DMS153 treated with DMSO at 0.1 percent for 48 hours (cell line): ENCODE measurements around the gene SNX22.
"Not testable (repeated sequence)": the region's sequence is repeated elsewhere in the genome, so short reads cannot be mapped to it uniquely, and the experiment has no call there.

Source experiments
- DNase-seq: peaks from one replicate; lab custom pipeline; 2025; ENCODE audit not compliant: unreplicated experiment; lab: John Stamatoyannopoulos, UW

Gene SNX22

DNA sequence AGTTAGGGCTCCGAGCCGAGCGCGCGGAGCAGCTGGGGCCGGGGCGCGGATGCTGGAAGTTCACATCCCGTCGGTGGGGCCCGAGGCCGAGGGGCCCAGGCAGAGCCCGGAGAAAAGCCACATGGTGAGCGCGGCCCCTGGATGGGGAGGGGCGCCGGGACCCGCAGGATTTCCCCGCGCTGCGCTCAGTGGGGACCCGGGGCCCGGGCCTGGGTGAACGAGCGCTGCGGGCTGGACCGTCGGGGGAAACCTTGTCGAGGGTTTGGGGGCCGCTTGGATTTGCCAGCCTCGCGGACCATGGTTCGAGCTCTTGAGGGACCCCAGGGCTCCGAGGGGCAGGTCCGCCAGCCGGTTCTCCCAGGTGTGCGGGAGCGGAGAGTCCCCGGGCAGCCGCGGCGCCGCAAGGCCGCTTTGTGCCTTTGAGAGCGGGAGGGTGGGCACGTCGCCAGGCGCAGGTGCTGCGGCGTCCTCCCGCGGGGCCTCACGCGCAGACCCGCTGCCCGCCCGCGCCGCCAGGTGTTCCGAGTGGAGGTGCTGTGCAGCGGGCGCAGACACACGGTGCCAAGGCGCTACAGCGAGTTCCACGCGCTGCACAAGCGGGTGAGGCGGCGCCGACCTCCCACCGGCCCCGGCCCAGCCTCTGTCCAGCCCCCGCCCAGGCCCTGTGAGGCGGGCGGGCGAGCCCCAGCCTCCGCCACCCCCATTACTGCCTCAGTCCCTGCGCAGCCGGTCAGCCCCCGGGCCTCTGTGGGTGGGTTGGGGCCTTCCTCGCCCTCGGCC lies at the start of gene SNX22:
SNX22 (plus strand) TSS at position 5 of the 780 bp plus-strand sequence; CDS start at position 50, 45 bp downstream.
- DNase-seq: no peak

DNA sequence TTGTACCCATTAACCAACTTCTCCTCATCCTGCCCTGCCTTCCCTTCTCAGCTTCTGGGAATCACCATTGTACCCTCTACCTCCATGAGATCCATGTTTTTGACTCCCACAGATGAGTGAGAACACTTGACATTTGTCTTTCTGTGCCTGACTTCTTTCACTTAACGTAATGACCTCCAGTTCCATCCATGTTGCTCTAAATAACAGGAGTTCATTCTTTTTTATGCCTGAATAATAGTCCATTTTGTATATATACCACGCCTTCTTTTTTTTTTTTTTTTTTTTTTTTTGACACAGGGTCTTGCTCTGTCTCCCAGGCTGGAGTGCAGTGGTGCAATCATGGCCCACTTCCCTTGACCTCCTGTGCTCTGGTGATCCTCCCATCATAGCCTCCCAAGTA lies 49.0 kb upstream of the SNX22 start:
- DNase-seq: no peak

DNA sequence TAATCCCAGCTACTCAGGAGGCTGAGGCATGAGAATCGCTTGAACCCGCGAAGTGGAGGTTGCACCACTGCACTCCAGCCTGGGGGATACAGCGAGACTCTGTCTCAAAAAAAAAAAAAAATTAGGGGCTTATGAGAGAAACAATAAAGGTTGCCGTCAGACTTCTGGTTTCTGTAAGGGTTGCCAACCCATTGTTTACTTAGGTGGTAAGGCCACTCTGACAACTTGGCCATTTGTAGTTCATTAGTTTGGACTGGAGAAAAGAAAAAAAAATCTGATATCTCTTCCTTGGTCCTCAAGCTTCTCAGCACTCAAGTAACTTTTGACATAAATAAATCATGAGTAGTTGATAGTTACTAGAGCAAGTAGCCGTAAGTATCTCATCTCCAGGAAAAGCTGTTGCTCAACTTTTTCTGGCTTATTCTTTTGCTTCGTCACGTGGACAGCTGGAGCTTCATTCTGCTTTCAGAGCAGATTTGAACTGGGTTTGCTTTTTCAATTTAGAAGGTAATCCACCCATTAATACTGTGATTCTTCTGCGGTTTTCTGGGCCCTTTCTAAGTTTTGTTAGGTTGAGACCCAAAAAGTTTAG lies 46.3 kb upstream of the SNX22 start:
- DNase-seq: no peak

DNA sequence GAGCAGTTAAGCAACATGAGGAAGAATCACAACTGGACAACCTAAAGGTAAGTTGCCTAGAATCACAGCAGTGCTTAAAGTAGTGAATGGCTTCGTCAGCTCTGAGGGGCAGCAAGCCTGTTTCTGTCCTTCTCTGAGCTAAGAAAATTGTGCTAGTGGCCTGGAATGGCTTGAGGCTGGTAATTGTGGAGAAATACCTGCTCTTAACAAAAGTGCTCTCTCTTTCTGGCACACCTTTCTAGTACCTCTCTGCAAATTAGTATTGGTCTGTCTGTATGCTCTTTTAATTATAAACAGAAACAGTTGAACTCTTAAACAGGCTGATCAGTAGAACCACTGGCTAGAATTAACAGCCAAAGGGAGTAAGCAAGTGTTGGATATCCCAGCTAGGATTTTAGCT lies 44.2 kb upstream of the SNX22 start:
- no peak for DNase-seq

DNA sequence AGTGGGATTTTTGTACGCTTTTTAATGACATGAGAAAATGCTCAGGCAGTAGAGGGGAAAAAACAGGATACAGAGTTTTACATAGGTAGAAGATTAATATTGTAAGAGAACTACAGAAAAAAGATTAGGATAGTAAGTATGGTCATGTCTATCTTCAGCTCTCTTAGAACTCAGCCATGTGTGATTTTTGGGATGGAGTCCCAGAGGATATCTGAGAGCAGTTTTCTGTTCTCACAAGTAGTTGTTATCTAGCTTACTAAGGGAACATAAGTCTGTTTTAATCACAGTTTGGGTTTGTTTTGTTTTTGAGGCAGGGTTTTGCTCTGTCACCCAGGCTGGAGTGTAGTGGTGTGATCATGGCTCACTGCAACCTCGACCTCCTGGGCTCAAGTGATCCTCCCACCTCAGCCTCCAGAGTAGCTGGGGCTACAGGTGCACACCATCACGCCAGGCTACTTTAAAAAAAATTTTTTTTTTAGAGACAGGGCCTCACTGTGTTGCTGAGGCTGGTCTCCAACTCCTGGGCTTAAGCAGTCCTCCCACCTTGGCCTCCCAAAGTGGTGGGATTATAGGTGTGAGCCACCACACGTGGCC lies 41.3 kb upstream of the SNX22 start:
- DNase-seq: not testable (repeated sequence)

DNA sequence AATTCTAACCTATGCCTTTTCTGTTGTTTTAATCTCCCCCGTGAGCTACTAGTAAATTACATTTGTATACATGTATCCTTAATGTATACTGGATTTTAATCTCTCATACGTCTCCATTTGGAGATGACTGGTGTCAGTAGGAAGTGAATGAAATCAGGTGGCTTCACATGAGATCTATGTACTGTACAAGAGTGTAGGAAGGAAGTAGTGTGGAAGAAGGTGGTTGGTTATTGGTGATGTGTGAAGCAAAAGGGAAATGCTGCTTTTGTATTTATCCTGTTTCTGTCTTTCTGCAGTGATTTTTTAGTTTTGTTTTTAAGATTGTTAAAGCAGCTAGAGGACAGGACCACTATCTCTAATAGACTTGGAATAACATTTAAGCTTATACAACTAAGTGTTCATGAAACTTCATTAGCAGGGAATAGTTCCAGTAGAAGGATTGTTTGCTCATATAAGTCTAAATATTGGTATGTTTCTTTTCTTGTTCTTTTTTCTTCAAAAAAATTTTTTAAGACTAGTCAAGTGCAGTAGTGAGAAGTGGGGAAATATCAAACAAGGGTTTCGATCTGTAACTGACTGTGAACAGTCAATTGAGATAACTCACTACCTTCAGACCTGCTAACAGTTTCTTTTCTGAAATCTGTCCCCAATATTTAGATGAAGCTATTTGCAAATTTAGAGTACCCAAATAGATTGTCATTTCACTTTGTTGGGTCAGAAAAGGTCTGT lies 40.4 kb upstream of the SNX22 start:
- DNase-seq: no peak

GRCh38 chr15:64111679-64112050 lies 39.9 kb upstream of the SNX22 start:
- no peak for DNase-seq

- DNase-seq: no peak
Observed at GRCh38 chr15:64112073-64112772, 39.3 kb upstream of the SNX22 start.

DNA sequence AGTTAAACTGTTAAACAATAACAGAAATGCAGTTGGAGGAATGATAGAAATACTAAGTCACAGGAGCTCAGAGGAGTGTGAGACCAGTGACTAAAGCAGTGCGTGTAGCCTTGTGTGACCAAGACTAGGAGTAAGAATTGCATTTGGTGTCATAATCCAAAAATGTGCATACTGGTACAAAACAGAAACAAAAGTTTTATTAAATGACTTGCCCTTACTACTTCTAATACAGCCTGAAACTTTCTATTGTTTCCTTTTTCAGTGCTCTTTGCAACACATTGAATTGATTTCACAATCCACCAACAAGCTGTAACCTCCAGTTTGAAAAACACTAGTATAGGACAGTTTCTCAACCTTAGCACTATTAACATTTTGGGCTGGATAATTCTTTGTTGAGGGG lies 38.6 kb upstream of the SNX22 start:
- DNase-seq: no peak

DNA sequence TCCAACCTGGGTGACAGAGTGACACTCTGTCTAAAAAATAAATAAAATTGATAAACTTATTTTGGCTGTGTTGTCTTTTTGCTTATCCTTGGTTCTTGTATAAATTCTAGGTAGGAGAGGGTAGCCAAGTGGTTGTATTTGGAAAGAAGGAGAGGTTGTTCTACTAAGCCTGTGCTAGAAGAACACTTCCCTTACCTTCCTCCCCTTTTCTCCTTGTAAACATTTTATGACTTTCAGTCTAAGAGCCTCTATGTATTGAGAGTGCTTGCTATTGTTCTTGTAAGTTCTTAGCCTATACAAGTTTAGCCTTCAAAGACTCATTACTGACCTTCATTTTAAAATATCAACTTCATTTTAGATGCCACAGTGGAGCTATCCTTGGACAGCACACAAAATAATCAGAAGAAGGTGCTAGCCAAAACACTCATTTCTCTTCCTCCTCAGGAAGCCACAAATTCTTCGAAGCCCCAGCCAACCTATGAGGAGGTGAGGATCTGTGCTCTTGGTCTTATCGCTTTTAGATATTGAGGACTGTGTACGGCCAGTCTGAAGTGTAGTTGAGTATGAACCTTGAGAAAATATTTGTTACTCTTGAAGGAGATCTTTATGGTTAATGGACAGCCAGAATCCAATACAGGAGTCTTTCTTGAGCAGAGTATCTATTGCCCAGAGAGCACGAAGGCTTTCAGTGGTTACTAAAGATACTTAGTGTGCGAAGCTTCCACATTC lies 33.6 kb upstream of the SNX22 start:
- no peak for DNase-seq

DNA sequence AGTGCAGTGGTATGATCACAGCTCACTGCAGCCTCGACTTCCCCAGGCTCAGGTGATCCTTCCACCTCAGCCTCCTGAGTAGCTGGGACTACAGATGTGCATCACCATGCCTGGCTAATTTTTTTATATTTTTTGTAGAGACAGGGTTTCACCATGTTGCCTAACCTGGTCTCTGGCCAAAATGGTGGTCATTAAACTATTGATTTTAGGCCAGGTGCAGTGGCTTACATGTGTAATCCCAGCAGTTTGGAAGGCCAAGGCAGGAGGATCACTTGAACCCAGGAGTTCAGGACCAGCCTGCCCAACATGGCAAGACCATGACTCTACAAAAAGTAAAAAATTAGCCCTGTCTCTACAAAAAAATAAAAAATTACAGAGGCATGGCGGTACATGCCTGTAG lies 31.2 kb upstream of the SNX22 start:
- DNase-seq: not testable (repeated sequence)

DNA sequence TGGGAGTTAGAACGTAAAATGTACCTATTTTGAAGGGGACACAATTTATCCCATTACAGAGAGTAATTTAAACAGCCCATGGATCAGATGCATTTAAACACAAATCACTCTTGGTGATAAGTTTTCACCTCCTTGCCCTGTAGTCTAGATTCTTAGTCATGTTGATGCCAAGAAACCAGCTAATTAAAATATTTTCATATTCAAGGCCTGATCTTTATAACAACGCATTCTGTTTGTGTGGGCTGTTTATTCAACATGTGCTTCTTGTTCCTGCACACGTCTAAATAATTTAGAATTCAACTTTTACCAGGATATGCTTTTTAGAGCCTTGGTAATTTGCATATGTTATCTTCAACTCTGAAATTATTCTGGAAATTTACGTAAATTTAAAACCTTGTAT lies 29.9 kb upstream of the SNX22 start:
- DNase-seq: no peak

GRCh38 chr15:64122444-64122843 lies 29.1 kb upstream of the SNX22 start:
- DNase-seq: no peak

- DNase-seq: no peak
Observed at GRCh38 chr15:64122936-64123351, 28.6 kb upstream of the SNX22 start.

DNA sequence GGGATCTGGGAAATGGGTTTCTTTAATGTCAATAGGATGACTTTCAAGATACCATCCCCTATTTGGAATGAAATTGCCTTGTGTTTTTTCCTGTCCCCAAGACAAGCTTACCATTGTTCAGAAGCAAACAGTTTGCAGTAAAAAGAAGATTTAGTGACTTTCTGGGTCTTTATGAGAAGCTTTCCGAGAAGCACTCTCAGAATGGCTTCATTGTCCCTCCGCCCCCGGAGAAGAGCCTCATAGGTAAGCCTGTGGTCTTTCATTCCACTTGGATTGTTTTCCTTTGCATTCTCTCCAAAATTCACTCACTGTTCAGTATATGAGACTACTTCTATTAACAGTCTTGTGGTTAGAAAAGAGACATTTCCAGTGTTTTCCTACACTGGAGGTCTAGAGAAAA lies 25.6 kb upstream of the SNX22 start:
- no peak for DNase-seq

DNA sequence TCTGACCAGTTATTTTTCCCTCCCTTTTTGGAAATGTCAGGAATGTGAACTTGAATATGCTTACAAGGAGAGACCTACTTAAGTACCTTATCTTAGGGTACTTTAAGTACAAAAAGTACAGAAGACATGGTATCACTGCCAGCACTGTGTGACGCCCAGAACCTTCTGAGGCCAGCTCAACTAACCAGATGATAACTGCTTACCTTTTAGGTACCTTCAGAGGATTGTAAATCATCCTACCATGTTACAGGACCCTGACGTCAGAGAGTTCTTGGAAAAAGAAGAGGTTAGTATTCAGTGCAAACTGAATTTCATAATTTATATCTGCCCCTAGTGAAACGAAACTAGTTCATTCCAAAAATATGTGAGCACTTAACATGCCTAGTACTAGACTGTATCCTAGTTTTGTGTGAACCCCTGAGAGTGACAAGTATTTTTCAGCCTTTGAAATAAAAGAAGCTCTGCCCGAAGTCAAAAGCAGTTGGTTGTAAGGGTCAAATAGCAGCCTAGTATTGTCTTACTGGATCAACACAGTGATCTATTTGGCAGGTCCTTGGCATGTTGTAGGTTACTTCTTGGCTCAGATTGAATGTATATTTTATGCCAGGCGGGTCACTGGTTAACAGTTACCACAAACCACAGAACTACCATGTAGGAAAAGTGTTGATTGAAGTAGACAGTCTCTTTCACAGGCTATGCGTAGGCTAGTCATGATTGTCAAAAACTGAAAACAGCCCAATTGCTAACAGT lies 23.8 kb upstream of the SNX22 start:
- DNase-seq: no peak

- no peak for DNase-seq
Observed at GRCh38 chr15:64130159-64130558, 21.4 kb upstream of the SNX22 start.

- DNase-seq: no peak
Observed at GRCh38 chr15:64131547-64131946, 20.0 kb upstream of the SNX22 start.

- no peak for DNase-seq
Observed at GRCh38 chr15:64132217-64132616, 19.3 kb upstream of the SNX22 start.
